ENCODE results near the gene TESPA1.
"Not testable (repeated sequence)": the region's sequence is repeated elsewhere in the genome, so short reads cannot be mapped to it uniquely, and the experiment has no call there.

TESPA1 gene

GRCh38 chr12:54949073-54949711, 35.4 kb downstream of the TESPA1 start:
- no peak for TF ChIP-seq CTCF (IDR thresholded peaks at IDR 0.05; ENCODE audit: low read depth, low read length, missing control alignments)
- DNase-seq (ENCODE audit: low read depth): no peak

GRCh38 chr12:54948171-54948570, 36.4 kb downstream of the TESPA1 start:
- TF ChIP-seq CTCF (IDR thresholded peaks at IDR 0.05; ENCODE audit: low read depth, low read length, missing control alignments): no peak
- no peak for DNase-seq (ENCODE audit: low read depth)
- H3K4me3 ChIP-seq (ENCODE audit: low read depth, low read length): no peak overlapping the region

More at GRCh38 chr12:54949073-54949711, 35.4 kb downstream of the TESPA1 start:
- H3K4me3 ChIP-seq (ENCODE audit: low read depth, low read length): no peak overlapping the region

- no peak overlapping the region for H3K4me3 ChIP-seq (ENCODE audit: low read depth, low read length)
- TF ChIP-seq CTCF (IDR thresholded peaks at IDR 0.05; ENCODE audit: low read depth, low read length, missing control alignments): no peak
- DNase-seq (ENCODE audit: low read depth): no peak
Observed at GRCh38 chr12:54945082-54945481, 39.5 kb downstream of the TESPA1 start.

DNA sequence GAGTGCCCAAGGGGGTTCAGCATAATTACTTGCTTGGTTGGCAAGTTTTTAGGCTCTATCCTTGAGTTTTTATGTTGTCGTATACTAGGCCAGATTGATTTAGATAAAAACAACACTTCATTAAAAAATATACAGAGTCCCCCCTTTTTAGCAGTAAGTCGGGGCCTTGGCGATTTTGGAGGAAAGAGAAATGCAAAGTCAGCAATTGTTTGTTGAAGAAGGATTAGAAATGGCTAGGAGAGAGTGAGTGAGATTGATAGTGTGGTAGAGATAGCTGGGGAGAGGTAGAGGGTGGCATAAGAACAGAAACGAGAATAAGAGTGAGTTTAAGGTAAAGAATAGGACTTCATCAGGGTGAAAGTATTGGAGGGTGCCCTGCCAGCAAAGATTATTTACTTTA, 41.3 kb downstream of the TESPA1 start:
- H3K4me3 ChIP-seq (ENCODE audit: low read depth, low read length); DNase-seq (ENCODE audit: low read depth): not testable (repeated sequence)

DNA sequence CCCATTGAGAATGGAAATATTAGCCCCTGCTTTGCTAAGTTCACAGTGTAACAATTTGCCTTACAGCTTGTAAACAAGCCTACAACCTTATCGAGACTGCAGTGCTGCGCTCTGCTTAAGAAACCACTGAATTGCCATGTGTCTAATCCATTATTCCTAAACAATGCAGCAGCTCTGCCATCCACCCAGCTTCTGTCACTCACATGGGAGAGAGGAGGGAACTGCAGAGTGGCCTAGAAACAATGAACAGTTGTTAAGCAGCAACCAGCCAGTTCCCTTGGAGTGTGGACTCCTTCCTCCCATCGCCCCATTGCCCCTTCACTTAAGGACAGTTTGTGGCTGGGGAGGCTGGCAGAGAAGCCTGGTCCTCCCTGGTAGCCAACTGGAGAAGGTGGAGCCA, 42.9 kb downstream of the TESPA1 start:
- TF ChIP-seq CTCF (IDR thresholded peaks at IDR 0.05; ENCODE audit: low read depth, low read length, missing control alignments): no peak
- no peak for DNase-seq (ENCODE audit: low read depth)
- H3K4me3 ChIP-seq (ENCODE audit: low read depth, low read length): no peak overlapping the region

DNA sequence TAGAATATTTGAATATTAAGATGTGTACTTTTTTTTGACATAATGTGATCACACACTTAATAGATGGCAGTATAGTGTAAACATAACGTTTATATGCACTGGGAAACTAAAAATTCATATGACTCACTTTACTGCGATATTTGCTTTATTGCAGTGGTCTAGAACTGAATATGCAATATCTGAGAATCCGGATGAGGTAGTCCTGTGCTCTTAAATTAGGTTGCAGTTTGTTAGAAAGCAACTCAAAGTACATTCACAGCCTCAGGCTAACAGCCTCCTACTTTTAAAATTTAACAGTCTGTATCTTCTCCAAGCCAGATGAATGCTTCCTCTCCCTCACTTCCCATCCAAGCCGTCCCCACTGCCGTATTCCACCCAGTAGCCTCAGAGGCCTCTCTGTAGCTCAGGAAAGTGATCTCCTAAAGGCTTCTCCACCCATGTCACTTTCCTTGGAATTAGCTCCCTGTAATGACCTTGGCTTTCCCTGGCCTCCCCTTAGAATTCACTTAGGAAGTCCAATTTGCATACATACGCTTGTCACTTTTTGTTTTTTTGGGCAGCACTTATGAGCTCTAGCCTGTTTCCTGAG, 43.7 kb downstream of the TESPA1 start:
- no peak for TF ChIP-seq CTCF (IDR thresholded peaks at IDR 0.05; ENCODE audit: low read depth, low read length, missing control alignments)
- no peak for DNase-seq (ENCODE audit: low read depth)
- no peak overlapping the region for H3K4me3 ChIP-seq (ENCODE audit: low read depth, low read length)

- DNase-seq (ENCODE audit: low read depth): no peak
- no peak for TF ChIP-seq CTCF (IDR thresholded peaks at IDR 0.05; ENCODE audit: low read depth, low read length, missing control alignments)
Observed at GRCh38 chr12:54937929-54938328, 46.6 kb downstream of the TESPA1 start.

More at GRCh38 chr12:54937929-54938328, 46.6 kb downstream of the TESPA1 start:
- H3K4me3 ChIP-seq (ENCODE audit: low read depth, low read length): no peak overlapping the region

All from GM12864 (cell line).